OCI-LY1 (cell line): Measurements from ENCODE around the gene ZNF827.

Source experiments
- H2AFZ ChIP-seq: fragments of 200-600 bp; sonication (generic), shearing (Covaris generic); 2 replicates; pipeline ENCODE4 v1.6.0; 2014; ENCODE audit warnings: antibody characterized with exemption, mild to moderate bottlenecking, low read length
- H3F3A ChIP-seq: fragments of 200-600 bp; sonication (generic), shearing (Covaris generic); 2 replicates; pipeline ENCODE4 v1.6.0; 2014; ENCODE audit warnings: mild to moderate bottlenecking, antibody characterized with exemption, low read length, moderate library complexity; ENCODE audit not compliant: insufficient read depth
- H3K27ac ChIP-seq: fragments of 200-600 bp; sonication (generic); 2 replicates; pipeline ENCODE4 v1.5.1; 2014; ENCODE audit warnings: low read length, mixed run types, mild to moderate bottlenecking, low read depth; ENCODE audit not compliant: poor library complexity, severe bottlenecking
- H3K27me3 ChIP-seq: fragments of 200-600 bp; sonication (generic); 2 replicates; pipeline ENCODE4 v1.6.0; 2014; ENCODE audit warnings: antibody characterized with exemption, mild to moderate bottlenecking, low read length, moderate library complexity; ENCODE audit not compliant: insufficient read depth
- H3K36me3 ChIP-seq: fragments of 200-600 bp; sonication (generic); 2 replicates; pipeline ENCODE4 v1.6.1; 2014; ENCODE audit warnings: mild to moderate bottlenecking, antibody characterized with exemption, low read length, moderate library complexity, mixed read lengths; ENCODE audit not compliant: insufficient read depth
- H3K4me1 ChIP-seq: fragments of 200-600 bp; sonication (generic); 2 replicates; pipeline ENCODE4 v1.5.1; 2014; ENCODE audit warnings: mild to moderate bottlenecking, low read length, moderate library complexity; ENCODE audit not compliant: insufficient read depth, severe bottlenecking
- H3K4me2 ChIP-seq: fragments of 200-600 bp; sonication (generic), shearing (Covaris generic); 2 replicates; pipeline ENCODE4 v1.6.1; 2014; ENCODE audit warnings: low read length
- H3K4me3 ChIP-seq: fragments of 200-600 bp; sonication (generic); 2 replicates; pipeline ENCODE4 v1.5.1; 2014; ENCODE audit warnings: low read length, low read depth, mild to moderate bottlenecking, mixed read lengths; ENCODE audit not compliant: poor library complexity, severe bottlenecking
- H3K79me2 ChIP-seq: fragments of 200-600 bp; shearing (Covaris generic); 2 replicates; pipeline ENCODE4 v1.6.1; 2016; ENCODE audit warnings: mixed run types, low read length, mixed read lengths; ENCODE audit not compliant: insufficient read depth
- H3K9ac ChIP-seq: fragments of 200-600 bp; sonication (generic), shearing (Covaris generic); 2 replicates; pipeline ENCODE4 v1.6.1; 2014; ENCODE audit warnings: mild to moderate bottlenecking, low read length, mixed read lengths
- H3K9me2 ChIP-seq: fragments of 200-600 bp; sonication (generic), shearing (Covaris generic); 2 replicates; pipeline ENCODE4 v1.6.1; 2014; ENCODE audit warnings: low read depth, mild to moderate bottlenecking, low read length, mixed read lengths
- H3K9me3 ChIP-seq: fragments of 200-600 bp; shearing (Covaris generic); 2 replicates; pipeline ENCODE4 v1.6.1; 2014; ENCODE audit warnings: low read length, mixed read lengths
- H4K20me1 ChIP-seq: fragments of 200-600 bp; sonication (generic), shearing (Covaris generic); 2 replicates; pipeline ENCODE4 v1.6.0; 2016; ENCODE audit warnings: mild to moderate bottlenecking, low read length; ENCODE audit not compliant: insufficient read depth
- EZH2 ChIP-seq: fragments of 200-600 bp; sonication (generic), shearing (Covaris generic); IDR thresholded peaks from 2 replicates; pipeline ENCODE4 v1.8.0; 2017; ENCODE audit warnings: borderline replicate concordance, mixed run types, mild to moderate bottlenecking, antibody characterized with exemption, low read length, moderate library complexity, mixed read lengths
- TF ChIP-seq, protein P1 (sequence below): fragments of 200-600 bp; sonication (generic), shearing (Covaris generic); IDR thresholded peaks from 2 replicates; pipeline ENCODE4 v1.5.1; 2017; ENCODE audit warnings: mild to moderate bottlenecking, antibody characterized with exemption, low read length, moderate library complexity, mixed read lengths

ZNF827 gene

GRCh38 chr4:145735827-145736226, 202.8 kb downstream of the ZNF827 start:
- Histone ChIP-seq H3K27ac (no peak overlapping the region), H3K9me2 (no peaks in the 10 kb centered on the region), H3K36me3 (no peaks in the 10 kb centered on the region), H2AFZ (no peak overlapping the region), H3K9me3 (no peaks in the 10 kb centered on the region), H4K20me1 (no peaks in the 10 kb centered on the region), H3K79me2 (no peaks in the 10 kb centered on the region), H3K4me2 (no peak overlapping the region), H3K9ac (no peak overlapping the region), H3K4me3 (no peak overlapping the region), H3K4me1 (peaks cover 8% of the 10 kb centered on the region), H3K27me3 (0 out of 2 replicates have a peak, but pooled peaks cover 5% of the 10 kb centered on the region), H3F3A (0 out of 2 replicates have a peak, but pooled peaks cover 3% of the 10 kb centered on the region)
- TF ChIP-seq, protein P1, sequence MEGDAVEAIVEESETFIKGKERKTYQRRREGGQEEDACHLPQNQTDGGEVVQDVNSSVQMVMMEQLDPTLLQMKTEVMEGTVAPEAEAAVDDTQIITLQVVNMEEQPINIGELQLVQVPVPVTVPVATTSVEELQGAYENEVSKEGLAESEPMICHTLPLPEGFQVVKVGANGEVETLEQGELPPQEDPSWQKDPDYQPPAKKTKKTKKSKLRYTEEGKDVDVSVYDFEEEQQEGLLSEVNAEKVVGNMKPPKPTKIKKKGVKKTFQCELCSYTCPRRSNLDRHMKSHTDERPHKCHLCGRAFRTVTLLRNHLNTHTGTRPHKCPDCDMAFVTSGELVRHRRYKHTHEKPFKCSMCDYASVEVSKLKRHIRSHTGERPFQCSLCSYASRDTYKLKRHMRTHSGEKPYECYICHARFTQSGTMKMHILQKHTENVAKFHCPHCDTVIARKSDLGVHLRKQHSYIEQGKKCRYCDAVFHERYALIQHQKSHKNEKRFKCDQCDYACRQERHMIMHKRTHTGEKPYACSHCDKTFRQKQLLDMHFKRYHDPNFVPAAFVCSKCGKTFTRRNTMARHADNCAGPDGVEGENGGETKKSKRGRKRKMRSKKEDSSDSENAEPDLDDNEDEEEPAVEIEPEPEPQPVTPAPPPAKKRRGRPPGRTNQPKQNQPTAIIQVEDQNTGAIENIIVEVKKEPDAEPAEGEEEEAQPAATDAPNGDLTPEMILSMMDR: no peak
- TF ChIP-seq EZH2: no peak

DNA sequence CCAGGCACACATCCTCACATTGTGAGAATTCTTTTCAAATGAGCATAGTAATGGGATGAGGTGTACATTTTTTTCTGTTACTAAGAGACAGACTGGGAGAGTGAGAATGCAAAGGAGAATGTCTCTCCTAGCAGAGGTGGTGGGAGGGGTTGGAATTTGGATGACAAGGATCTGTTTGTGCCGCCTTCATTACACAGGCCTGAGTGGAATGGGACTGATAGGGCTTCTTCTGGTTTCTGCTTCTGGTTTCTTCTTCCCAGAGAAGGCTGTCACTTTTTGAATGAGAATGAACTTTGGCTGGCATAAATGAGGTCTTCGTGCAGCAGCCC, 203.3 kb downstream of the ZNF827 start:
- H3K4me3 ChIP-seq: no peak overlapping the region
- H2AFZ ChIP-seq: no peak overlapping the region
- H3K79me2 ChIP-seq: no peaks in the 10 kb centered on the region
- H3K27me3 ChIP-seq: 0 out of 2 replicates have a peak, but pooled peaks cover 5% of the 10 kb centered on the region
- H3K9me2 ChIP-seq: no peaks in the 10 kb centered on the region
- H3K27ac ChIP-seq: no peak overlapping the region
- no peaks in the 10 kb centered on the region for H4K20me1 ChIP-seq
- H3F3A ChIP-seq: 0 out of 2 replicates have a peak, but pooled peaks cover 3% of the 10 kb centered on the region
- TF ChIP-seq, protein P1: no peak
- TF ChIP-seq EZH2: no peak
- peaks cover 8% of the 10 kb centered on the region for H3K4me1 ChIP-seq
- no peak overlapping the region for H3K4me2 ChIP-seq
- H3K9ac ChIP-seq: no peak overlapping the region
- no peaks in the 10 kb centered on the region for H3K9me3 ChIP-seq
- H3K36me3 ChIP-seq: no peaks in the 10 kb centered on the region

- H3K27me3 ChIP-seq: 0 out of 2 replicates have a peak, but pooled peaks cover 5% of the 10 kb centered on the region
- no peak overlapping the region for H3K9ac ChIP-seq
- H3K9me3 ChIP-seq: no peaks in the 10 kb centered on the region
- H3K4me3 ChIP-seq: no peak overlapping the region
- no peak overlapping the region for H3K27ac ChIP-seq
- H3K4me1 ChIP-seq: peaks cover 8% of the 10 kb centered on the region
- no peak overlapping the region for H2AFZ ChIP-seq
- no peak overlapping the region for H3K4me2 ChIP-seq
- H4K20me1 ChIP-seq: no peaks in the 10 kb centered on the region
- 0 out of 2 replicates have a peak, but pooled peaks cover 3% of the 10 kb centered on the region for H3F3A ChIP-seq
- H3K36me3 ChIP-seq: no peaks in the 10 kb centered on the region
- TF ChIP-seq, protein P1: no peak
- no peak for TF ChIP-seq EZH2
- no peaks in the 10 kb centered on the region for H3K79me2 ChIP-seq
- H3K9me2 ChIP-seq: no peaks in the 10 kb centered on the region
These were observed 203.9 kb downstream of the ZNF827 start for GRCh38 chr4:145734576-145735346.
